HG02588 (cell line): ENCODE measurements around the gene CTNNA2.
"Not testable (repeated sequence)": the region's sequence is repeated elsewhere in the genome, so short reads cannot be mapped to it uniquely, and the experiment has no call there.

Experiments
- ATAC-seq: cut with Tn5 transposase; IDR thresholded peaks from one replicate; pipeline ENCODE4 v1.9.1; 2021; ENCODE audit warnings: mild to moderate bottlenecking, moderate library complexity; ENCODE audit not compliant: unreplicated experiment

The CTNNA2 gene

GRCh38 chr2:80014637-80015036 lies 501.8 kb downstream of the CTNNA2 start:
- no peak for ATAC-seq

GRCh38 chr2:80016171-80016570 lies 503.3 kb downstream of the CTNNA2 start:
- ATAC-seq = no peak

- no peak for ATAC-seq
Observed at GRCh38 chr2:80019571-80020460, 507.0 kb downstream of the CTNNA2 start.

GRCh38 chr2:80022018-80022417 lies 509.2 kb downstream of the CTNNA2 start:
- ATAC-seq = no peak

- no peak for ATAC-seq
Observed at GRCh38 chr2:80026040-80026729, 513.3 kb downstream of the CTNNA2 start.

GRCh38 chr2:80028051-80028450 lies 515.2 kb downstream of the CTNNA2 start:
- ATAC-seq = no peak

GRCh38 chr2:80028584-80028983 lies 515.7 kb downstream of the CTNNA2 start:
- ATAC-seq = no peak

GRCh38 chr2:80030135-80030534 lies 517.3 kb downstream of the CTNNA2 start:
- no peak for ATAC-seq

- ATAC-seq = not testable (repeated sequence)
Observed at GRCh38 chr2:80032684-80033083, 519.8 kb downstream of the CTNNA2 start.

GRCh38 chr2:80035749-80036285 lies 523.0 kb downstream of the CTNNA2 start:
- no peak for ATAC-seq

- ATAC-seq = no peak
Observed at GRCh38 chr2:80037310-80037709, 524.5 kb downstream of the CTNNA2 start.

- ATAC-seq = no peak
Observed at GRCh38 chr2:80040226-80040625, 527.4 kb downstream of the CTNNA2 start.

- no peak for ATAC-seq
Observed at GRCh38 chr2:80042635-80043034, 529.8 kb downstream of the CTNNA2 start.

GRCh38 chr2:80048296-80048695 lies 535.4 kb downstream of the CTNNA2 start:
- no peak for ATAC-seq

GRCh38 chr2:80050246-80050645 lies 537.4 kb downstream of the CTNNA2 start:
- ATAC-seq = no peak

- no peak for ATAC-seq
Observed at GRCh38 chr2:80053522-80054345, 540.9 kb downstream of the CTNNA2 start.

GRCh38 chr2:80054346-80054675 lies 541.5 kb downstream of the CTNNA2 start:
- no peak for ATAC-seq

- ATAC-seq = no peak
Observed at GRCh38 chr2:80057956-80058355, 545.1 kb downstream of the CTNNA2 start.

GRCh38 chr2:80058562-80058961 lies 545.7 kb downstream of the CTNNA2 start:
- ATAC-seq = no peak

- ATAC-seq = no peak
Observed at GRCh38 chr2:80059447-80059846, 546.6 kb downstream of the CTNNA2 start.

- no peak for ATAC-seq
Observed at GRCh38 chr2:80061881-80062280, 549.0 kb downstream of the CTNNA2 start.
